Measurements from ENCODE around the gene RASL12.

Gene RASL12

GRCh38 chr15:65062061-65062460 lies 5.7 kb downstream of the RASL12 start:
- Histone ChIP-seq H3K9ac (ENCODE audit: low read length) (no peak overlapping the region), H3K27ac (ENCODE audit: low read depth, low read length) (no peak overlapping the region), H3K9me3 (ENCODE audit: insufficient read depth, low read length) (no peaks in the 10 kb centered on the region), H3K27me3 (ENCODE audit: low read length) (no peaks in the 10 kb centered on the region), H3K9me2 (replicated peaks; ENCODE audit: insufficient read depth, low read length) (no peaks in the 10 kb centered on the region), H4K20me1 (ENCODE audit: low read depth, low read length) (no peaks in the 10 kb centered on the region), H3F3A (ENCODE audit: insufficient read depth) (no peaks in the 10 kb centered on the region), H3K36me3 (ENCODE audit: low read length) (no peaks in the 10 kb centered on the region), H2AFZ (ENCODE audit: low read depth, low read length, severe bottlenecking) (no peak overlapping the region), H3K4me3 (ENCODE audit: insufficient read depth, low read length, poor library complexity, severe bottlenecking) (no peak overlapping the region), H3K79me2 (ENCODE audit: insufficient read depth, low read length) (no peaks in the 10 kb centered on the region), H3K4me2 (ENCODE audit: low read depth, low read length, poor library complexity, severe bottlenecking) (no peak overlapping the region)
- no peak for TF ChIP-seq EZH2phosphoT487 (conservative IDR thresholded peaks at IDR 0.05; ENCODE audit: low read length)

DNA sequence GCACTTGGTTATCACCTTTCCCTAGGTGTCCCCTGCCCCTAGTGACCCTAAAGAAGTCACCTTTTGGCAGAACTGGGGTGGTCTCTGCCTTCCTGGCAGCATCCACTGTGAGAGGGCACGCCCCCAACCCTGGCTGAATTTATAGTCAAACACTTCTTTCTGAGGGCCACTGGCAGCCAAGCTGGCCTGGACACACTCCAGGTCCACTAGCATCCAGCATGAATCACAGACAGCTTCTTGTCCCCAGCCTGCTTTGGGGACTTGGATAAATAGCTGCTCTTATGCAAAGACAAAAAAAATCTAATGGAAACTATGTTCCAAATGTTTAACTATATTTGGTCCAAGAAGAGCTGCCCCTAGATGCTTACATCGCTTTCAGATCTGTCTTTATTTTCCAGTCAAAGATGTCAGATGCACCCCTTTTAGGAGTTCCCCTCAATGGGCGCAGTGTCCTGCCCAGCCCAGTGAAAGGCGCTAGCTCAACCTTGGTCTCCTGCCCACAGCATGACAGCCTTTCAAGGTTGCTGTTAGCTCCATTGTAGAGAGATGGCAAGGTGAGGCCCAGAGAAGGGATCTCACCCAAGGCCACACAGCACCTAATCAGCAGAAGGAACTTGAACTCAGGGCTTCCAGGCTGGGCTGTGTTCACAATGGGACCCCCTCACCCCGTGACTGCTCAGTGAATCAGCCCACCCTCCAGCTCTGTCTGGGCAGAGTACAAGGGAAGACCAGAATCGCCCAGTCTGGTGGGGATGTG lies 7.0 kb downstream of the RASL12 start:
- no peak overlapping the region for H3K9ac ChIP-seq (ENCODE audit: low read length)
- no peak overlapping the region for H2AFZ ChIP-seq (ENCODE audit: low read depth, low read length, severe bottlenecking)
- no peaks in the 10 kb centered on the region for H3K27me3 ChIP-seq (ENCODE audit: low read length)
- H3K79me2 ChIP-seq (ENCODE audit: insufficient read depth, low read length), result no peaks in the 10 kb centered on the region
- no peaks in the 10 kb centered on the region for H3K9me2 ChIP-seq (replicated peaks; ENCODE audit: insufficient read depth, low read length)
- no peak overlapping the region for H3K4me2 ChIP-seq (ENCODE audit: low read depth, low read length, poor library complexity, severe bottlenecking)
- no peaks in the 10 kb centered on the region for H3K36me3 ChIP-seq (ENCODE audit: low read length)
- no peaks in the 10 kb centered on the region for H4K20me1 ChIP-seq (ENCODE audit: low read depth, low read length)
- H3K27ac ChIP-seq (ENCODE audit: low read depth, low read length), result no peak overlapping the region
- no peaks in the 10 kb centered on the region for H3F3A ChIP-seq (ENCODE audit: insufficient read depth)
- no peaks in the 10 kb centered on the region for H3K9me3 ChIP-seq (ENCODE audit: insufficient read depth, low read length)
- TF ChIP-seq, protein P1, sequence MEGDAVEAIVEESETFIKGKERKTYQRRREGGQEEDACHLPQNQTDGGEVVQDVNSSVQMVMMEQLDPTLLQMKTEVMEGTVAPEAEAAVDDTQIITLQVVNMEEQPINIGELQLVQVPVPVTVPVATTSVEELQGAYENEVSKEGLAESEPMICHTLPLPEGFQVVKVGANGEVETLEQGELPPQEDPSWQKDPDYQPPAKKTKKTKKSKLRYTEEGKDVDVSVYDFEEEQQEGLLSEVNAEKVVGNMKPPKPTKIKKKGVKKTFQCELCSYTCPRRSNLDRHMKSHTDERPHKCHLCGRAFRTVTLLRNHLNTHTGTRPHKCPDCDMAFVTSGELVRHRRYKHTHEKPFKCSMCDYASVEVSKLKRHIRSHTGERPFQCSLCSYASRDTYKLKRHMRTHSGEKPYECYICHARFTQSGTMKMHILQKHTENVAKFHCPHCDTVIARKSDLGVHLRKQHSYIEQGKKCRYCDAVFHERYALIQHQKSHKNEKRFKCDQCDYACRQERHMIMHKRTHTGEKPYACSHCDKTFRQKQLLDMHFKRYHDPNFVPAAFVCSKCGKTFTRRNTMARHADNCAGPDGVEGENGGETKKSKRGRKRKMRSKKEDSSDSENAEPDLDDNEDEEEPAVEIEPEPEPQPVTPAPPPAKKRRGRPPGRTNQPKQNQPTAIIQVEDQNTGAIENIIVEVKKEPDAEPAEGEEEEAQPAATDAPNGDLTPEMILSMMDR (IDR thresholded peaks at IDR 0.05; ENCODE audit: insufficient read depth, low read length, poor library complexity, severe bottlenecking), result no peak
- TF ChIP-seq EZH2phosphoT487 (conservative IDR thresholded peaks at IDR 0.05; ENCODE audit: low read length), result no peak
- H3K4me3 ChIP-seq (ENCODE audit: insufficient read depth, low read length, poor library complexity, severe bottlenecking), result no peak overlapping the region

DNA sequence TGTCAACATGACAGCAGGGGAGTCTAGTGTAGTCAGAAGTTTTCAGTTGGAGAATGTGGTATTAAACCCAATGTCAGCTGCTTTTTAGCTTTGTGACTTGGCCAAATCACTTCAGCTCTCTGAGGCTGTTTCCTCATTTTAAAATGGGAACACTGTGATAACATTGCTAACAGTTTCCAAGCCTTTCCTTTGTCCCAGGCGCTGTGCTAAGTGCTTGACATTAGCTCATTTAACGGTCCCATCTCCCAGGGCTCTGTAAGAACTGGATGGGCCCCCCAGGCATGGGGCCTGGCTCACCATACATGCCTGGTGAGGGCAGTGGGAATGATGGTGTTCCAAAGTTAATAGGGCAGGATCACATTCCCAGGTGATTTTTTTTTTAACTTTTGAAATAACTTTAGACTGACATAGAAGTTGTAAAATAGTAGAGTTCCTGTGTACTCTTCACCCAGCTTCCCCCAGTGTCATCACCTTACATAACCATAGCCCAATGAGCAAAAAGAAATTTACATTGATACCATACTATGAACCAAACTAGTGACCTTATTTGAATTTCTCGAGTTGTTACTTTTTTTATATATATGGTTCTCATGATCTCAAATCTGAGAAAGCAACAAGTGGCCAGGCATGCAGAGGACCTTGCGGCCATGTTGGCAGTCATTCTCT lies 7.7 kb downstream of the RASL12 start:
- no peak overlapping the region for H3K9ac ChIP-seq (ENCODE audit: low read length)

More for the DNA sequence above, 7.7 kb downstream of the RASL12 start:
- Histone ChIP-seq H3K36me3 (ENCODE audit: low read length) (no peaks in the 10 kb centered on the region), H3F3A (ENCODE audit: insufficient read depth) (no peaks in the 10 kb centered on the region), H3K27me3 (ENCODE audit: low read length) (no peaks in the 10 kb centered on the region), H3K4me3 (ENCODE audit: insufficient read depth, low read length, poor library complexity, severe bottlenecking) (no peak overlapping the region), H3K27ac (ENCODE audit: low read depth, low read length) (no peak overlapping the region), H2AFZ (ENCODE audit: low read depth, low read length, severe bottlenecking) (no peak overlapping the region), H3K9me3 (ENCODE audit: insufficient read depth, low read length) (no peaks in the 10 kb centered on the region), H3K4me2 (ENCODE audit: low read depth, low read length, poor library complexity, severe bottlenecking) (no peak overlapping the region), H3K9me2 (replicated peaks; ENCODE audit: insufficient read depth, low read length) (no peaks in the 10 kb centered on the region), H4K20me1 (ENCODE audit: low read depth, low read length) (no peaks in the 10 kb centered on the region), H3K79me2 (ENCODE audit: insufficient read depth, low read length) (no peaks in the 10 kb centered on the region)
- TF ChIP-seq EZH2phosphoT487 (conservative IDR thresholded peaks at IDR 0.05; ENCODE audit: low read length), result no peak
- TF ChIP-seq, protein P1 (IDR thresholded peaks at IDR 0.05; ENCODE audit: insufficient read depth, low read length, poor library complexity, severe bottlenecking), result no peak
